CD4-positive, CD25-positive, alpha-beta regulatory T cell (primary cell): ENCODE results near the gene SLC10A2. TPM values are rescaled to one million over a fixed set of nuclear protein-coding genes. Genes with fewer than 3 reads are reported as not detected.
"Not testable (repeated sequence)": the region's sequence is repeated elsewhere in the genome, so short reads cannot be mapped to it uniquely, and the experiment has no call there.

Experiments used
- ATAC-seq, 2 donors: fragments of 150-1000 bp; cut with Tn5 transposase; one replicate each; pipeline ENCODE4 v1.10.0; 2021; ENCODE audit warnings: low read depth in 2 of 2, moderate number of reproducible peaks in 2 of 2, moderate library complexity in 1 of 2
- DNase-seq, 3 donors: peaks; one replicate each; pipeline versions ENCODE4 v3.0.0 to v3.0.0-alpha.2; 2012 to 2022; ENCODE audit warnings: mixed read lengths in 1 of 3
- H3K27ac ChIP-seq: one replicate; pipeline ENCODE4 v1.7.0; 2013; ENCODE audit warnings: mild to moderate bottlenecking, low read length; ENCODE audit not compliant: insufficient read depth, poor library complexity, severe bottlenecking
- H3K27me3 ChIP-seq: one replicate; pipeline ENCODE4 v1.7.0; 2013; ENCODE audit warnings: low read length; ENCODE audit not compliant: control insufficient read depth, insufficient read depth
- H3K36me3 ChIP-seq: one replicate; pipeline ENCODE4 v1.7.0; 2013; ENCODE audit warnings: mild to moderate bottlenecking, low read length, moderate library complexity; ENCODE audit not compliant: control insufficient read depth, insufficient read depth
- H3K4me1 ChIP-seq: 2 replicates; pipeline ENCODE4 v1.7.0; 2013; ENCODE audit warnings: mild to moderate bottlenecking, low read length; ENCODE audit not compliant: insufficient read depth, control insufficient read depth, poor library complexity, severe bottlenecking
- H3K4me3 ChIP-seq: one replicate; pipeline ENCODE4 v1.7.0; 2013; ENCODE audit warnings: low read depth, mild to moderate bottlenecking, low read length, moderate library complexity
- H3K9me3 ChIP-seq, 2 experiments: 1 replicate in 1 of 2; 2 replicates in 1 of 2; pipeline ENCODE4 v1.7.0; 2013; ENCODE audit warnings: low read length in 2 of 2, mild to moderate bottlenecking in 1 of 2, moderate library complexity in 1 of 2; ENCODE audit not compliant: control insufficient read depth in 2 of 2
- H3K27ac Mint-ChIP-seq, 3 donors: one replicate each; pipeline ENCODE4 v1.8.0; 2020 to 2022; ENCODE audit warnings: mild to moderate bottlenecking in 3 of 3, mixed read lengths in 3 of 3, moderate library complexity in 2 of 3
- H3K27me3 Mint-ChIP-seq: one replicate; pipeline ENCODE4 v1.8.0; 2022; ENCODE audit warnings: mild to moderate bottlenecking, mixed read lengths
- H3K36me3 Mint-ChIP-seq: one replicate; pipeline ENCODE4 v1.8.0; 2020; ENCODE audit warnings: mixed read lengths
- H3K4me1 Mint-ChIP-seq, 4 donors: one replicate each; pipeline ENCODE4 v1.8.0; 2020 to 2022; ENCODE audit warnings: mixed read lengths in 4 of 4, mild to moderate bottlenecking in 1 of 4
- H3K4me3 Mint-ChIP-seq, 4 donors: one replicate each; pipeline ENCODE4 v1.8.0; 2020 to 2022; ENCODE audit warnings: mild to moderate bottlenecking in 4 of 4, mixed read lengths in 4 of 4, moderate library complexity in 3 of 4
- H3K9me3 Mint-ChIP-seq, 7 donors: one replicate each; pipeline ENCODE4 v1.8.0; 2020 to 2022; ENCODE audit warnings: mixed read lengths in 7 of 7, mild to moderate bottlenecking in 3 of 7, moderate library complexity in 2 of 7
- polyA plus RNA-seq, 4 donors: library from polyadenylated mRNA; unstranded; fragments of 300-500 nt; fragmentation: Illumina TruSeq; gene quantifications; one replicate each; pipeline ENCODE4 v1.2.3, GENCODE V29; 2021
- total RNA-seq: library from RNA; stranded (reverse); gene quantifications from one replicate; pipeline ENCODE4 v1.2.3, GENCODE V29; 2022

The SLC10A2 gene
- total and polyA plus RNA-seq, 5 donors from 2014 or later: not detected

DNA sequence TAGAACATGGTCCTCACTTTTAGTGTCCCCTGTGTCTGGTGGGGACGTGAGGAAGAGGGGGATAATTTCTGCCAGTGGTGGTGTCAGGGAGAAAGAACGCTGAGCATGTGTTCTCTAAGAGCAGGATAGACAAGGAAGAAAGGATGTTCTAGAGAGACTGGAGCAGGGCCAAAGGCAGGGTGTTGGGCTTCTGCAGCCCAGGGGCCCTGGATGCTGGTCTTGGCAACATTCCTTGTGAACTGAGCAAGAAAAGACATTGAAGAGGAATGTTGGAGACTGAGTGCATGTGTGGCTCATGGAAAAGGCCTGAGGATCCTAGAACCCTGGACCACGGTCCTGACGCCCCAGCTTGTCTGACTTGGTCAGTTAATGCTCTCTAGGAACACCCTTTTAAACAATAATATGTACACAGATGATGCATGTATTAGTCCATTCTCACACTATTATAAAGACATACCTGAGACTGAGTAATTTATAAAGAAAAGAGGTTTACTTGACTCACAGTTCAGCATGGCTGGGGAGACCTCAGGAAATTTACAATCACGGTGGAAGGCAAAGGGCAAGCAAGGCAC is 33.6 kb upstream of the SLC10A2 start:
- Histone ChIP-seq H3K4me3 (no peak overlapping the region), H3K27me3 (no peaks in the 10 kb centered on the region), H3K27ac (no peak overlapping the region), H3K9me3 (no peaks in the 10 kb centered on the region), H3K36me3 (no peaks in the 10 kb centered on the region), H3K4me1 (no peaks in the 10 kb centered on the region)
- H3K4me1 Mint-ChIP-seq: no peaks in the 10 kb centered on the region
- no peak overlapping the region for H3K27ac Mint-ChIP-seq
- ATAC-seq (no peak), DNase-seq (no peak)
- no peaks in the 10 kb centered on the region for H3K36me3 Mint-ChIP-seq
- peaks cover 0 to 6% (median 0%) of the 10 kb centered on the region in 7 donors for H3K9me3 Mint-ChIP-seq
- no peaks in the 10 kb centered on the region for H3K27me3 Mint-ChIP-seq
- H3K4me3 Mint-ChIP-seq: no peak overlapping the region

DNA sequence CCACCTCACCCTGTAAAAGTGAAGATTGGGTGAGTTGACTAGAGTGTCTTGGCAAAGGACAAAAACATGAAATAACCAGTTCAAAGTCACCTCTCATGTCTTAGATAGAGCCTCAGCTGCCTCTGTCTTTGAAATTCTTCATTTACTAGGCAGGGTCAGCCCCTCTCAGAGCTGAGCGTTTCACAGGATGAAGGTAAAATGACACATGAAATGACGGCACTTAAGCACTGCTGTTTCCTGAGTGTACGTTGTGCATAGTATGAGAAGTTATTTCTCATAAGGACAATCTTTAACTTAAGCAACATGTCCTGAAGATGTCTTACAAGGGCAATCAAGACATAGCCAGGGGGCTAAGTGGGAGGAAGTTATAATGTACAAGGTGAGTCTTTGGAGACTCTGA is 32.3 kb upstream of the SLC10A2 start:
- Mint-ChIP-seq H3K4me3 (no peak overlapping the region), H3K4me1 (no peaks in the 10 kb centered on the region), H3K27me3 (no peaks in the 10 kb centered on the region), H3K27ac (no peak overlapping the region), H3K36me3 (no peaks in the 10 kb centered on the region), H3K9me3 (peaks cover 0 to 12% (median 6%) of the 10 kb centered on the region in 7 donors)
- no peak for ATAC-seq
- no peaks in the 10 kb centered on the region for H3K36me3 ChIP-seq
- DNase-seq: no peak
- H3K27me3 ChIP-seq: no peaks in the 10 kb centered on the region
- H3K9me3 ChIP-seq: peaks cover 0 to 6% of the 10 kb centered on the region in 2 experiments
- no peak overlapping the region for H3K27ac ChIP-seq
- no peaks in the 10 kb centered on the region for H3K4me1 ChIP-seq
- H3K4me3 ChIP-seq: no peak overlapping the region

DNA sequence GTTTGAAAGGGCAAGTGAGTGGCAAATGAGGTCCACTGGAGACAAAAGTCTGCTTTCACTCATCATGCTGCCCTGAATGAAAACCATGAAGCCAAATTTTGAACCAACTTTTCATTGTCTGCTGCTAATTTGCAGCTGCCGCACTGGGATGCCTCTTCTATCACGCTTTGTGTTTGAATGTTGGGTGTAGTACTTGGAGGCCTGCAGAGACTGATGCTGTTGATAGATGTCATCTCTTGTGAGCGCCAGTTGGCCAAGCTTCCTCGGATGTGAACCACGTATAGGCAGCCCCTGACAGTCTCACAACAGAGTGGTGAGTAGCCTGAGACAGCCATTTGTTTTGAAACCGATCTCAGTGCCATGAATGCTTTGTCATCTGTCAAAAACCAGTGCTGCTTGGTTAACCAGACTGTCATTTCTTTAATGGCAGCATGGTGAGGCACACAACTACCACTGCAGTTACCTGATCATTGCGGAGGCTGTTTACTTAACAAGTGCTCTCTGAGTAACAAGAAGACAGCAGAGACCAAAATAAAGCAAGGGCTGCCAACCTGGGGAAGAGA is 31.2 kb upstream of the SLC10A2 start:
- Histone ChIP-seq H3K27me3 (no peaks in the 10 kb centered on the region), H3K4me1 (no peaks in the 10 kb centered on the region), H3K36me3 (no peaks in the 10 kb centered on the region), H3K27ac (no peak overlapping the region), H3K4me3 (no peak overlapping the region), H3K9me3 (peaks cover 3 to 17% of the 10 kb centered on the region in 2 experiments)
- Mint-ChIP-seq H3K9me3 (peaks cover 0 to 17% (median 8%) of the 10 kb centered on the region in 7 donors), H3K36me3 (no peaks in the 10 kb centered on the region), H3K27me3 (no peaks in the 10 kb centered on the region), H3K4me3 (no peak overlapping the region), H3K27ac (no peak overlapping the region), H3K4me1 (no peaks in the 10 kb centered on the region)
- no peak for ATAC-seq
- DNase-seq: no peak

DNA sequence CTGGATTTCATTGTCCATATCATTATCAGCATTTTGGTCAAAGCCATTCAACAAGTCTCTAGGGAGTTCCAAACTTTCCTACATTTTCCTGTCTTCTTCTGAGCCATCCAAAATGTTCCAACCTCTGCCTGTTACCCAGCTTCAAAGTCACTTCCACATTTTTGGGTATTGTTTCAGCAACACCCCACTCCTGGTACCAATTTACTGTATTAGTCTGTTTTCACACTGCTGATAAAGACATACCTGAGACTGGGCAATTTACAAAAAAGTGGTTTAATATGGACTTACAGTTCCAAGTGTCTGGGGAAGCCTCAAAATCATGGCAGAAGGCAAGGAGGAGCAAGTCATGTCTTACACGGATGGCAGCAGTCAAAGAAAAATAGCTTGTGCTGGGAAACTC is 27.4 kb upstream of the SLC10A2 start:
- not testable (repeated sequence) for H3K36me3 ChIP-seq, H3K36me3 Mint-ChIP-seq, DNase-seq, H3K4me1 Mint-ChIP-seq, H3K27me3 Mint-ChIP-seq, H3K27me3 ChIP-seq, H3K27ac Mint-ChIP-seq, H3K27ac ChIP-seq, H3K4me3 ChIP-seq, H3K4me3 Mint-ChIP-seq, ATAC-seq, H3K4me1 ChIP-seq
- peaks cover 0 to 32% (median 13%) of the 10 kb centered on the region in 7 donors for H3K9me3 Mint-ChIP-seq
- H3K9me3 ChIP-seq: peaks cover 3 to 20% of the 10 kb centered on the region in 2 experiments

DNA sequence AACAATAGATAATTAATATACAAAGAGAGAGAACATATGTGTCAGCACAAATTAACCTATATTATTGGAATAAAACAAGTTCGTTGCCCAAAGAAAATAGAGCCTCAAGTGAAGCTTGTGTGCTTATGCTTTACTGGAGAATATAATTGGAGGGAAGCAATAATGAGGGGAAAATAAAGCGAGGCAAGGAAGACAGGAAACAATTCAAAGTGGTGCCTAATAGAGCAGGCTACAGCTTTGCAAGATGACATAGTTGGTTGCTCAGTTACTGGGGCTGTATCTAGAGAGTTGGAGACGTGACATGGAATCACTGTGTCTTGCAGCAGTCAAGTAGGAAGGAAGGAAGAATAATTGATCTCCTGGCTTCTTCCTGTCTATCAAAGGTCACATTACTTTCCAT is 21.1 kb upstream of the SLC10A2 start:
- H3K4me3 Mint-ChIP-seq: no peak overlapping the region
- peaks cover 0 to 26% (median 6%) of the 10 kb centered on the region in 7 donors for H3K9me3 Mint-ChIP-seq
- DNase-seq: no peak
- H3K4me3 ChIP-seq: no peak overlapping the region
- no peaks in the 10 kb centered on the region for H3K4me1 ChIP-seq
- H3K27ac ChIP-seq: no peak overlapping the region
- H3K27ac Mint-ChIP-seq: no peak overlapping the region
- no peaks in the 10 kb centered on the region for H3K27me3 ChIP-seq
- no peak for ATAC-seq
- no peaks in the 10 kb centered on the region for H3K36me3 Mint-ChIP-seq
- H3K36me3 ChIP-seq: no peaks in the 10 kb centered on the region
- no peaks in the 10 kb centered on the region for H3K4me1 Mint-ChIP-seq
- H3K9me3 ChIP-seq: peaks cover 0 to under 1% of the 10 kb centered on the region in 2 experiments
- no peaks in the 10 kb centered on the region for H3K27me3 Mint-ChIP-seq

DNA sequence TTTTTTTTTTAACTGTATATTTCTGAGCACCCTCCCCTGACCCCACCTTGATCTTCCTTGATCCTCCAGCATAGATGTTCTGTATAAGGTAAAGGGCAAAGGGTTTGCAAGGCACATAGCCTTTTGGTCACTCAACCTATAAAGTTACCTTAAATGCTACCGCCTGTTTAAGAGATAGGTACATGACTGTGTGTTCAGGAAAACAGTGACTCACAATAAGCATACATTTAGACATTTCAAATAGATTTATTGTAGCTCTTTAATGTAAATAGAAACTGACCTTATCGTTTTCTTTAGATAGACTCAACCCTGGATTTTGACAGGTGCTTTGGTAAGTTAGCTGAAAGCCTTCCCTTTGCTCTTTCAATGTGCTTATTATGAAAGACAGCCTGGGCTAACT is 15.2 kb upstream of the SLC10A2 start:
- DNase-seq: no peak
- H3K27me3 ChIP-seq: no peaks in the 10 kb centered on the region
- H3K4me1 ChIP-seq: no peaks in the 10 kb centered on the region
- no peaks in the 10 kb centered on the region for H3K27me3 Mint-ChIP-seq
- no peaks in the 10 kb centered on the region for H3K36me3 ChIP-seq
- H3K4me3 Mint-ChIP-seq: no peak overlapping the region
- no peak overlapping the region for H3K4me3 ChIP-seq
- no peaks in the 10 kb centered on the region for H3K9me3 ChIP-seq
- no peaks in the 10 kb centered on the region for H3K36me3 Mint-ChIP-seq
- peaks cover 0 to 13% (median 5%) of the 10 kb centered on the region in 7 donors for H3K9me3 Mint-ChIP-seq
- H3K27ac ChIP-seq: no peak overlapping the region
- no peak overlapping the region for H3K27ac Mint-ChIP-seq
- ATAC-seq: no peak
- H3K4me1 Mint-ChIP-seq: no peaks in the 10 kb centered on the region

DNA sequence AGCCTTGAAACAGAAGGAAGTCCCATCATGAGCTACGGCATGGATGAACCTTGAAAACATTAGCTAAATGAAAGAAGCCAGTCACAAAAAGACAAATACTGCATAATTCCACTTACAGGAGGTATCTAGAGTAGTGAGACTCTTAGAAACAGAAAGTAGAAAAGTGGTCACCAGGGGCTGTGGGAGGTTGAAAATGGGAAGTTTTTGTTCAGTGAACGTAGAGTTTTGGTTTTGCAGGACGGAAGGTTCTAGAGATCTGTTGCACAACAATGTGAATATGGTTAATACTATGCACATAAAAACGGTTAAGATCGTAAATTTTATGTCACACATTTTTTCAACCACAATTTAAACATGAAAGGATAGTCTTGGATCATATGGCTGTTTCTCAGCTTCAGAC is 11.9 kb upstream of the SLC10A2 start:
- ATAC-seq (no peak), DNase-seq (no peak)
- H3K36me3 Mint-ChIP-seq: no peaks in the 10 kb centered on the region
- H3K4me1 ChIP-seq: no peaks in the 10 kb centered on the region
- H3K27ac ChIP-seq: no peak overlapping the region
- H3K4me1 Mint-ChIP-seq: no peaks in the 10 kb centered on the region
- H3K27ac Mint-ChIP-seq: no peak overlapping the region
- peaks cover 0 to 9% (median 2%) of the 10 kb centered on the region in 7 donors for H3K9me3 Mint-ChIP-seq
- no peak overlapping the region for H3K4me3 ChIP-seq
- no peaks in the 10 kb centered on the region for H3K27me3 ChIP-seq
- H3K27me3 Mint-ChIP-seq: no peaks in the 10 kb centered on the region
- no peak overlapping the region for H3K4me3 Mint-ChIP-seq
- no peaks in the 10 kb centered on the region for H3K36me3 ChIP-seq
- no peaks in the 10 kb centered on the region for H3K9me3 ChIP-seq

DNA sequence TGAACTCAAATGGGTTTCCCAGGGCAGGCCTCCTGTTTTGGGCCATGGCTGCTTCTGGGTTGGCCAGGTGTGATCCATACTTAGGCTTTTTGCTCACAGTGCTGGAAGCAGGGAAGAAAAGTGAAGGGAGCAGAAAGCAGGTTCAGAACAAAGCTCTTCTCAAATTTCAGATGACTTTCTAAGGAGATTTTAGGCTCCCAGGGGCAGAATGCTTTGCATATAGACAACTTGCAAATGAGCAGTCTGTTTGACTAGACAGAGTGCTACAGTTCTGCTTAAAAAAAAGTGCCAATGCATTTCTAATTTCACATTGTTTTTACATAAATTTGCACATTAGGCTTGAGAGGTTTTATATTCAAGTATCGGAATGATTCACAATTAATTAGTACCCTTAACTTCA is 2.6 kb upstream of the SLC10A2 start:
- Mint-ChIP-seq H3K36me3 (no peaks in the 10 kb centered on the region), H3K4me1 (no peaks in the 10 kb centered on the region), H3K27ac (no peak overlapping the region), H3K9me3 (peaks cover 0 to 8% (median 0%) of the 10 kb centered on the region in 7 donors), H3K4me3 (no peak overlapping the region), H3K27me3 (no peaks in the 10 kb centered on the region)
- Histone ChIP-seq H3K4me3 (no peak overlapping the region), H3K9me3 (no peaks in the 10 kb centered on the region), H3K4me1 (no peaks in the 10 kb centered on the region), H3K27me3 (no peaks in the 10 kb centered on the region), H3K36me3 (no peaks in the 10 kb centered on the region), H3K27ac (no peak overlapping the region)
- DNase-seq (no peak), ATAC-seq (no peak)
